ENCODE measurements around the gene TXNRD3.

Gene TXNRD3

DNA sequence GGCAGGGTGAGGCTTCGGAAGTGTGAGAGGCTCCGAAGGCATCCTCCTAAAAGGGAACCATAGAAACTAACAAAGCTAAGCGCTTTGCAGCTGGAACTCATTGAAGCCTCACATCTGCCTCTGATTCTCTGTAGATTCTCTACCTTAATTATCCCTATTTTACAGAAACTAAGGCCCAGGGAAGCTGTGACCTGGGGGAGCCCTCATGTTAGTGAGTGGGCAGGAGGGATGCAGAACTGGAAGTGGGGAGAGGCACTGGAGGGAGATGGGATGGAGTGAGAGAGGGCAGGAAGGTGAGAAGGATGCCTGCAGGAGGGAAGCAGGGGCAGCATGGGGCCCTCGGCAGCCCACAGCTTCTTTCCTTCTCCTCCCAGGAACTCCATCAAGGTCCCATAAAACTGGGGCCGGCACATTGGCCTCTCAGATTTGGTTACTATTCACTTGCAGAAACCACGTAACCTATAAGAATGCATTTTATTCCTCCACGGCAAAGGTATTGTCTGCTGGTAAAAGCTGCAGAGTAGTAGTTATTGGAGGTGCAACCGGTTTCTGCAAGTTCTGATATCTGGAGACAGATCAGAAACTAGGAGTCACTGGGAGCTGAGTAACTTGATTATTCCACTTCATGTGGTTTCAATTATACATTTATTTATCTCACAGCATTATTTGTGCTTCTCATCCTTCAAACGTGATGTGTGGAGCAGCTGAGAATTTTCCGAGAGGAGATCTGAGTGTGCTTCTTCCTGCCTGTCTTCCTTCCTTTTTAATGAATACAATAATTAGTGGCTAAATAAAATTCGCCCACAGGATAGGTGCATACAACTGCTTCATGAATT is 25.1 kb upstream of the TXNRD3 start:
- Histone ChIP-seq H3K27ac (ENCODE audit: low read depth, low read length) (no peak overlapping the region), H3K4me1 (ENCODE audit: control insufficient read depth, low read length) (0 out of 2 replicates have a peak, but pooled peaks cover 3% of the 10 kb centered on the region), H3K36me3 (ENCODE audit: control insufficient read depth, low read length) (no peaks in the 10 kb centered on the region), H3K9me3 (ENCODE audit: control insufficient read depth, insufficient read depth, low read length) (no peaks in the 10 kb centered on the region), H3K27me3 (ENCODE audit: control insufficient read depth, low read length) (peaks cover 3% of the 10 kb centered on the region; the same call in 1 of the 2 replicates), H3K4me2 (ENCODE audit: low read length) (no peak overlapping the region), H3K4me3 (ENCODE audit: low read length) (no peak overlapping the region), H3K9me2 (replicated peaks; ENCODE audit: control insufficient read depth, low read length) (no peaks in the 10 kb centered on the region), H4K20me1 (ENCODE audit: control insufficient read depth, insufficient read depth, low read depth, low read length) (no peaks in the 10 kb centered on the region), H3F3A (ENCODE audit: control insufficient read depth, insufficient read depth) (no peaks in the 10 kb centered on the region), H3K79me2 (ENCODE audit: control insufficient read depth, low read length) (no peaks in the 10 kb centered on the region)
- TF ChIP-seq CTCF (IDR thresholded peaks at IDR 0.05; ENCODE audit: low read depth, low read length, poor library complexity, severe bottlenecking) = no peak
- TF ChIP-seq EZH2phosphoT487 (IDR thresholded peaks at IDR 0.05; ENCODE audit: borderline replicate concordance, low read length) = no peak

- TF ChIP-seq EZH2phosphoT487 (IDR thresholded peaks at IDR 0.05; ENCODE audit: borderline replicate concordance, low read length) (no peak), CTCF (IDR thresholded peaks at IDR 0.05; ENCODE audit: low read depth, low read length, poor library complexity, severe bottlenecking) (peak; percentile 91)
- H3K27me3 ChIP-seq (ENCODE audit: control insufficient read depth, low read length) = peaks cover 3% of the 10 kb centered on the region; the same call in 1 of the 2 replicates
- H3K36me3 ChIP-seq (ENCODE audit: control insufficient read depth, low read length) = no peaks in the 10 kb centered on the region
- no peak overlapping the region for H3K4me3 ChIP-seq (ENCODE audit: low read length)
- H3K27ac ChIP-seq (ENCODE audit: low read depth, low read length) = no peak overlapping the region
- no peaks in the 10 kb centered on the region for H3K9me2 ChIP-seq (replicated peaks; ENCODE audit: control insufficient read depth, low read length)
- no peaks in the 10 kb centered on the region for H3K79me2 ChIP-seq (ENCODE audit: control insufficient read depth, low read length)
- H3K4me2 ChIP-seq (ENCODE audit: low read length) = no peak overlapping the region
- H3K4me1 ChIP-seq (ENCODE audit: control insufficient read depth, low read length) = 0 out of 2 replicates have a peak, but pooled peaks cover 3% of the 10 kb centered on the region
- no peaks in the 10 kb centered on the region for H4K20me1 ChIP-seq (ENCODE audit: control insufficient read depth, insufficient read depth, low read depth, low read length)
- H3K9me3 ChIP-seq (ENCODE audit: control insufficient read depth, insufficient read depth, low read length) = no peaks in the 10 kb centered on the region
- no peaks in the 10 kb centered on the region for H3F3A ChIP-seq (ENCODE audit: control insufficient read depth, insufficient read depth)
Measured at GRCh38 chr3:126679318-126679751, 24.4 kb upstream of the TXNRD3 start.

GRCh38 chr3:126678693-126679317 is 23.9 kb upstream of the TXNRD3 start:
- H3K27ac ChIP-seq (ENCODE audit: low read depth, low read length) = no peak overlapping the region
- H3K9me3 ChIP-seq (ENCODE audit: control insufficient read depth, insufficient read depth, low read length) = 0 out of 2 replicates have a peak, but pooled peaks cover 2% of the 10 kb centered on the region
- TF ChIP-seq CTCF (IDR thresholded peaks at IDR 0.05; ENCODE audit: low read depth, low read length, poor library complexity, severe bottlenecking) (no peak), EZH2phosphoT487 (IDR thresholded peaks at IDR 0.05; ENCODE audit: borderline replicate concordance, low read length) (no peak)
- H4K20me1 ChIP-seq (ENCODE audit: control insufficient read depth, insufficient read depth, low read depth, low read length) = no peaks in the 10 kb centered on the region
- no peaks in the 10 kb centered on the region for H3K79me2 ChIP-seq (ENCODE audit: control insufficient read depth, low read length)
- H3K4me3 ChIP-seq (ENCODE audit: low read length) = no peak overlapping the region
- no peak overlapping the region for H3K4me2 ChIP-seq (ENCODE audit: low read length)
- H3K4me1 ChIP-seq (ENCODE audit: control insufficient read depth, low read length) = 0 out of 2 replicates have a peak, but pooled peaks cover 3% of the 10 kb centered on the region
- H3K9me2 ChIP-seq (replicated peaks; ENCODE audit: control insufficient read depth, low read length) = no peaks in the 10 kb centered on the region
- no peaks in the 10 kb centered on the region for H3F3A ChIP-seq (ENCODE audit: control insufficient read depth, insufficient read depth)
- H3K36me3 ChIP-seq (ENCODE audit: control insufficient read depth, low read length) = no peaks in the 10 kb centered on the region
- H3K27me3 ChIP-seq (ENCODE audit: control insufficient read depth, low read length) = peaks cover 3% of the 10 kb centered on the region; the same call in 1 of the 2 replicates

Measured in DOHH2 (cell line).